K562 (cell line): Measurements from ENCODE around the gene BRD3. TPM values are rescaled to one million over a fixed set of nuclear protein-coding genes. Genes with fewer than 3 reads are reported as not detected.

ENCODE experiments used
- ATAC-seq: fragments of 200-7000 bp; cut with Tn5 transposase; 3 replicates; pipeline ENCODE4 v1.9.1; 2020; ENCODE audit warnings: moderate library complexity
- BruUV-seq: library from RNA; stranded (reverse); fragments of 400-500 nt; replicated peaks from 2 replicates; lab custom pipeline; 2021; lab: Mats Ljungman, UMichigan
- CTCF ChIA-PET: fragments of 300-600 bp; formaldehyde crosslinking; extraction: SDS; loops from one replicate; lab custom pipeline; 2021; ENCODE audit warnings: low intra/inter-chr PET ratio; lab: Yijun Ruan, JAX
- POLR2A ChIA-PET: fragments of 300-600, 350-650 bp; sonication (Branson Sonifier 250); formaldehyde crosslinking; extraction: SDS; loops from one replicate; lab custom pipeline; 2021; ENCODE audit warnings: antibody characterized with exemption, inconsistent platforms; lab: Yijun Ruan, JAX
- DNase-seq, 4 experiments: peaks; one replicate each; pipeline versions ENCODE4 v3.0.0 to v3.0.0-alpha.2; 2011 to 2018; ENCODE audit warnings: low spot score in 3 of 4, mixed read lengths in 3 of 4; ENCODE audit errors: extremely low read depth in 1 of 4
- FAIRE-seq: peaks from 2 replicates; lab custom pipeline; 2011; peaks lifted over from hg19 to GRCh38; lab: Jason Lieb, UNC
- H2AFZ ChIP-seq: 2 replicates; pipeline ENCODE4 v1.6.0; 2011; ENCODE audit warnings: low read depth, low read length, control low read depth, inconsistent platforms
- H3K27ac ChIP-seq: fragments of 200-600 bp; 3 replicates; pipeline ENCODE4 v1.8.0; 2011; ENCODE audit warnings: low read depth, mild to moderate bottlenecking, control low read depth, inconsistent platforms, low read length, moderate library complexity, mixed read lengths; ENCODE audit errors: extremely low read depth
- H3K27me3 ChIP-seq, 2 experiments: fragments of 300-600 bp in 1 of 2; 2 replicates in 1 of 2; 3 replicates in 1 of 2; pipeline versions ENCODE4 v1.6.0 to v1.8.0; 2011; ENCODE audit warnings: inconsistent platforms in 2 of 2, low read length in 2 of 2, mild to moderate bottlenecking in 1 of 2, mixed read lengths in 1 of 2, moderate library complexity in 1 of 2; ENCODE audit not compliant: control insufficient read depth in 2 of 2, insufficient read depth in 2 of 2
- H3K36me3 ChIP-seq: fragments of 300-600 bp; 3 replicates; pipeline ENCODE4 v1.8.0; 2011; ENCODE audit warnings: mild to moderate bottlenecking, low read length, inconsistent platforms; ENCODE audit not compliant: control insufficient read depth, insufficient read depth
- H3K4me1 ChIP-seq, 2 experiments: fragments of 200-600 bp in 1 of 2; replicated peaks in 1 of 2; 2 replicates in 1 of 2; 3 replicates in 1 of 2; pipeline versions ENCODE4 v1.5.1 to v1.8.0; 2011; ENCODE audit warnings: inconsistent platforms in 2 of 2, low read length in 2 of 2, mild to moderate bottlenecking in 1 of 2, mixed read lengths in 1 of 2, moderate library complexity in 1 of 2; ENCODE audit not compliant: control insufficient read depth in 2 of 2, insufficient read depth in 2 of 2
- H3K4me2 ChIP-seq: 2 replicates; pipeline ENCODE4 v1.6.1; 2011; ENCODE audit warnings: low read length, control low read depth, inconsistent platforms, mixed read lengths; ENCODE audit not compliant: insufficient read depth
- H3K4me3 ChIP-seq: fragments of 200-600 bp; sonication (generic), shearing (Covaris generic); 2 replicates; pipeline ENCODE4 v1.5.1; 2016; ENCODE audit warnings: control low read depth, inconsistent platforms
- H3K79me2 ChIP-seq: fragments of 200-600 bp; 3 replicates; pipeline ENCODE4 v1.8.0; 2011; ENCODE audit warnings: low read length, inconsistent platforms; ENCODE audit not compliant: control insufficient read depth, insufficient read depth
- H3K9ac ChIP-seq, 2 experiments: 2 replicates each; pipeline versions ENCODE4 v1.6.0 to v1.6.1; 2011; ENCODE audit warnings: low read depth in 2 of 2, low read length in 2 of 2, control low read depth in 1 of 2, inconsistent platforms in 1 of 2, mild to moderate bottlenecking in 1 of 2, mixed read lengths in 1 of 2; ENCODE audit not compliant: insufficient read depth in 1 of 2
- H3K9me1 ChIP-seq: one replicate; pipeline ENCODE4 v1.6.0; 2011; ENCODE audit warnings: inconsistent platforms, mild to moderate bottlenecking, low read length, moderate library complexity; ENCODE audit not compliant: control insufficient read depth, insufficient read depth
- H3K9me3 ChIP-seq: replicated peaks from 2 replicates; pipeline ENCODE4 v1.5.1; 2011; ENCODE audit warnings: low read depth, low read length, inconsistent platforms; ENCODE audit not compliant: control insufficient read depth, insufficient read depth
- H4K20me1 ChIP-seq: replicated peaks from 2 replicates; pipeline ENCODE4 v1.6.1; 2011; ENCODE audit warnings: low read length, inconsistent platforms, mixed read lengths; ENCODE audit not compliant: control insufficient read depth, insufficient read depth
- ATF7 ChIP-seq: fragments of 450-650 bp; IDR thresholded peaks from 2 replicates; pipeline ENCODE4 v1.7.1; 2014; ENCODE audit warnings: mild to moderate bottlenecking, moderate library complexity
- FOXM1 ChIP-seq, 2 experiments: fragments of 450-650 bp in 1 of 2; sonication (generic) in 1 of 2; formaldehyde crosslinking in 1 of 2; IDR thresholded peaks; 2 replicates each; pipeline versions ENCODE4 v1.6.1 to v1.9.0; 2017 to 2022; ENCODE audit warnings: low read depth in 2 of 2, mild to moderate bottlenecking in 2 of 2, missing genetic modification reagents in 1 of 2, moderate library complexity in 1 of 2
- SETDB1 ChIP-seq: IDR thresholded peaks from one replicate; pipeline ENCODE4 v1.6.1; 2012; ENCODE audit warnings: low read length, control low read depth, inconsistent platforms
- TAF1 ChIP-seq: IDR thresholded peaks from 2 replicates; pipeline ENCODE4 v1.6.1; 2011; ENCODE audit warnings: mild to moderate bottlenecking, low read length, moderate library complexity; ENCODE audit not compliant: insufficient read depth, control insufficient read depth, severe bottlenecking; ENCODE audit errors: extremely low read depth
- XRCC4 ChIP-seq: IDR thresholded peaks from one replicate; pipeline ENCODE4 v1.6.1; 2011; ENCODE audit not compliant: insufficient read depth, insufficient read length; ENCODE audit errors: extremely low read depth
- ZC3H11A ChIP-seq: IDR thresholded peaks from 2 replicates; pipeline ENCODE4 v1.6.1; 2012; ENCODE audit warnings: low read depth, low read length, improper control_type of control experiment
- ZNF354B ChIP-seq: fragments of 250-450 bp; sonication (Bioruptor Pico); IDR thresholded peaks from 2 replicates; pipeline ENCODE4 v1.4.0; 2020
- ZNF445 ChIP-seq: fragments of 250-450 bp; sonication (Bioruptor Pico); IDR thresholded peaks from 2 replicates; pipeline ENCODE4 v1.4.0; 2020; ENCODE audit warnings: low read depth, mild to moderate bottlenecking, moderate library complexity
- ZNF77 ChIP-seq: fragments of 250-450 bp; sonication (Bioruptor Pico); IDR thresholded peaks from 2 replicates; pipeline ENCODE4 v1.5.0; 2020
- WGBS: fragments of 100-300 bp; shearing (Covaris generic); methylation state at CpG from one replicate; pipeline ENCODE4 v1.1.6; 2016; ENCODE audit warnings: low coverage, mixed read lengths; ENCODE audit not compliant: insufficient coverage; ENCODE audit errors: missing lambda C conversion rate; 5-methylcytosine and 5-hydroxymethylcytosine counted together
- in situ Hi-C: fragments of 300-500 bp; cut with MboI; formaldehyde crosslinking; loops from 4 replicates; pipeline ENCODE4 v1.15.0; 2018; ENCODE audit warnings: inconsistent platforms, mixed read lengths
- intact Hi-C: fragments of 100-400 bp; cut with micrococcal nuclease; formaldehyde crosslinking; loops from 2 replicates; pipeline ENCODE4 v1.14.2; 2022
- polyA plus RNA-seq, 8 experiments: library from polyadenylated mRNA; depleted of rRNA in 4 of 8; stranded (reverse) in 5 of 8; unstranded in 3 of 8; fragments of >200 nt; fragmentation: Nextera tagmentation in 2 of 8; fragmentation: Illumina TruSeq in 1 of 8; extraction: Ambion mirVana in 2 of 8; extraction: Trizol in 1 of 8; gene quantifications; 2 replicates each; pipeline versions ENCODE4 v1.2.1 to v1.2.3, GENCODE V29; 2011 to 2014; ENCODE audit warnings: inconsistent platforms in 1 of 8, missing spikeins in 1 of 8
- total RNA-seq, 7 experiments: library from RNA; depleted of rRNA in 6 of 7; stranded (reverse); fragments of >200 nt in 6 of 7; fragmentation: Illumina TruSeq in 2 of 7; extraction: Trizol in 2 of 7; gene quantifications; 2 replicates each; pipeline versions ENCODE4 v1.2.1 to v1.2.3, GENCODE V29; 2011 to 2021; ENCODE audit warnings: low replicate concordance in 1 of 7
- TF ChIP-seq, protein P1 (sequence below): fragments of 250-450 bp; sonication (Bioruptor Pico); IDR thresholded peaks from 2 replicates; pipeline ENCODE4 v1.5.0; 2020; ENCODE audit warnings: mild to moderate bottlenecking
- TF ChIP-seq, protein P2 (sequence below): fragments of 450-650 bp; formaldehyde crosslinking; IDR thresholded peaks from 2 replicates; pipeline ENCODE4 v1.4.0; 2022; ENCODE audit warnings: missing genetic modification characterization

BRD3 gene
- total and polyA plus RNA-seq, 9 of the 15 experiments (the other 6 are each of a cell fraction or from before 2014, with no cell fraction given): 0.82 to 37.1 (median 4.2) TPM

DNA sequence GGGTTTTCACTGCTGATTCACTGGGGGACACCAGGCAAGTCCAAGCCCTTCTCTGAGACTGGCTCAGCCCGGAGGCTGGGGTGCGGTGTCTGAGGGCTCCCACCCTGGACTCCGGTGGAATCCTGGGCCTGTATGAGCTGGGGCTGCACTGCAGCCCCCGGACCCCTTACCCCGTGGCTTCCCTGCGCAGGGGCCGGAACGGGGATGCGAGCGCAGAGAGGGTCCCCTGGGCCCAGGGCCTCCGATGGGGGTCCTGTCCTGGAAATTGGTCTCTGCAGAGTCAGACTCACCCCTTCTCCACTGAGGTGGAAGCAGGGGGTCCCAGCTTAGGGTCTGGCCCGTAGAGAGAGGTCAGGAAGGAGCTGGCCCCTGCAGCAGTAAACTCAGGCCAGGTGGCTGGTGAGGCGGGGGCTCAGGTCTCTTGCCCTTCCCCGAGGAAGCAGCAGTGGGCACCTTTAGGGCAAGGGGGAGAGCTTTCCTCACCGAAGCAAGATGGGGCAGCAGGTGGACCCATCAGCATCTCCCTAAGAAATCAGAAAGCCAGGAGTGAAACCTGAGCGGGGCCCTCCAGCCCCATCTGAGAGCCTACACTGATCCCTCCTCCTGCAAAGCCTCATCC, 74.1 kb downstream of the BRD3 start (continued):
- TF ChIP-seq, protein P1, sequence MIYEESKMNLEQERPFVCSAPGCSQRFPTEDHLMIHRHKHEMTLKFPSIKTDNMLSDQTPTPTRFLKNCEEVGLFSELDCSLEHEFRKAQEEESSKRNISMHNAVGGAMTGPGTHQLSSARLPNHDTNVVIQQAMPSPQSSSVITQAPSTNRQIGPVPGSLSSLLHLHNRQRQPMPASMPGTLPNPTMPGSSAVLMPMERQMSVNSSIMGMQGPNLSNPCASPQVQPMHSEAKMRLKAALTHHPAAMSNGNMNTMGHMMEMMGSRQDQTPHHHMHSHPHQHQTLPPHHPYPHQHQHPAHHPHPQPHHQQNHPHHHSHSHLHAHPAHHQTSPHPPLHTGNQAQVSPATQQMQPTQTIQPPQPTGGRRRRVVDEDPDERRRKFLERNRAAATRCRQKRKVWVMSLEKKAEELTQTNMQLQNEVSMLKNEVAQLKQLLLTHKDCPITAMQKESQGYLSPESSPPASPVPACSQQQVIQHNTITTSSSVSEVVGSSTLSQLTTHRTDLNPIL (CRISPR knock-in tag): no peak
- TF ChIP-seq, all 486 proteins: peak for 0

DNA sequence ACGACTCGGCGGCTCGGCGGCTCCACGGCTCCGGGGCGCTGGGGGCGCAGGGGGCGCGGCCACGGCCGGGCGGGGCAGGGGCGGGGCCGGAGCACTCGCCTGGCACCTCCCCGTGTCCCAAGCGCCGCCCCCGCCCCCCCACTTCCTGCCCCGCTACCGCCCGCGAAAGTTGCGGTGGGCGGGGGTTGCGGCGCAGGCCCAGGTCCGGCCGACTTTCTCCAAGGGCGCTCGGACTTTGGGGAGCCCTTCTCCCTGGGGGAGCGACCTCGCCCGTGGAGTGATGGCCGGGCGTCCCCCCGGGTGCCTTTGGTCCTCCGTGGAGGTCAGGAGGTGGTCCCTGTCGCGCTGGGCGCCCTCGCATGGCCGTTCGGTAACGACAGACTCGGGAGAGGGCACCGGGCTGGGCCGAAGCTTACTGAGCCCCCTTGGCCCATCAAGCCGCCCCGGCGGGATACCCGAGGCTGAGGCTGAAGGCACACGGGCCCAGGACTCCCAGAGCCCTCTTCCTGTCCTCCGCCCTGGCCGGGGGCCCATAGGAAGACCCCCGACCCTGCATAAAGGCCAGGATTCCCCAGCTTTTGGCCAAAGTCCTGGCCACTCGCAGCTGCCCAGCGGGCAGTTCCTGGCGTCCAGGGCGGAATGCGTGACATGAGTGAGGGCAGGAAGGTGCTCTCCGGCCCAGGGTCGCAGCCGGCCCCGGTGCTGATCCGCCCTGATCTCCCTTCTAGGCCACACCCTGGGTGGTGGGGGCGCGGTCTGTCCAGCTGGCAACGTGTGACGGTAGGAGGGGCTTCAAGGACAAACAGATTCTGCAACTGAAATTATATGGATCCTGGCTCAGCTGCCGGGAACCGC, 74.8 kb downstream of the BRD3 start:
- 1% methylated on average over 29 of the region's 74 CpGs for WGBS
- no peaks in the 10 kb centered on the region for H3K9me3 ChIP-seq
- H3K36me3 ChIP-seq: no peaks in the 10 kb centered on the region
- peaks cover 17% of the 10 kb centered on the region for H4K20me1 ChIP-seq
- H3K4me2 ChIP-seq: peak overlapping the region; percentile 82
- DNase-seq: peak; percentile 80 to 93 (median 91)
- ChIA-PET CTCF (interaction anchor here (0.7 to 3.7 kb wide), 3 partner anchors 197 to 586 kb away, joined by 3 to 44 read pairs (median 3); no protein-coding TSS in a partner anchor), POLR2A (interaction anchor here (0.6 to 1.4 kb wide), 5 partner anchors 15 to 211 kb away, joined by 3 to 4 read pairs (median 3); no protein-coding TSS in a partner anchor)
- peak; percentile 88 for ATAC-seq
- BruUV-seq: no TSS peak
- H3K79me2 ChIP-seq: no peaks in the 10 kb centered on the region
- peaks cover 0 to 27% of the 10 kb centered on the region in 2 experiments; a peak in 3 of 5 replicates for H3K27me3 ChIP-seq
- in situ Hi-C loops: no loop called here
- peak overlapping the region; percentile 63 for H3K27ac ChIP-seq
- H3K9ac ChIP-seq: peak overlapping the region; percentile 71 to 94
- no peaks in the 10 kb centered on the region for H3K9me1 ChIP-seq
- peak; percentile 70 for FAIRE-seq
- peaks cover 0 to 41% of the 10 kb centered on the region in 2 experiments; a peak in 3 of 5 replicates for H3K4me1 ChIP-seq
- H3K4me3 ChIP-seq: peak overlapping the region; percentile 68
- peak overlapping the region; percentile 94 for H2AFZ ChIP-seq
- intact Hi-C loops: no loop called here
- TF ChIP-seq FOXM1 (IDR thresholded peaks at IDR 0.05; ENCODE audit: low read depth) (no peak), FOXM1 (CRISPR knock-in tag; IDR thresholded peaks at IDR 0.05; ENCODE audit: low read depth) (no peak), XRCC4 (no peak), ZNF445 (CRISPR knock-in tag) (no peak), ATF7 (no peak), TAF1 (peak; percentile 21), ZNF354B (CRISPR knock-in tag) (no peak), ZC3H11A (no peak), SETDB1 (no peak), ZNF77 (CRISPR knock-in tag) (no peak)
- TF ChIP-seq, protein P2, sequence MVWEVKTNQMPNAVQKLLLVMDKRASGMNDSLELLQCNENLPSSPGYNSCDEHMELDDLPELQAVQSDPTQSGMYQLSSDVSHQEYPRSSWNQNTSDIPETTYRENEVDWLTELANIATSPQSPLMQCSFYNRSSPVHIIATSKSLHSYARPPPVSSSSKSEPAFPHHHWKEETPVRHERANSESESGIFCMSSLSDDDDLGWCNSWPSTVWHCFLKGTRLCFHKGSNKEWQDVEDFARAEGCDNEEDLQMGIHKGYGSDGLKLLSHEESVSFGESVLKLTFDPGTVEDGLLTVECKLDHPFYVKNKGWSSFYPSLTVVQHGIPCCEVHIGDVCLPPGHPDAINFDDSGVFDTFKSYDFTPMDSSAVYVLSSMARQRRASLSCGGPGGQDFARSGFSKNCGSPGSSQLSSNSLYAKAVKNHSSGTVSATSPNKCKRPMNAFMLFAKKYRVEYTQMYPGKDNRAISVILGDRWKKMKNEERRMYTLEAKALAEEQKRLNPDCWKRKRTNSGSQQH (CRISPR knock-in tag): no peak
